GM08714 (cell line): ENCODE results near the gene SSR1.
"Not testable (repeated sequence)": the region's sequence is repeated elsewhere in the genome, so short reads cannot be mapped to it uniquely, and the experiment has no call there.

Experiments
- H3K4me3 ChIP-seq: fragments of 200-500 bp; sonication (Bioruptor generic); 2 replicates; pipeline ENCODE4 v1.5.1; 2014; ENCODE audit warnings: mild to moderate bottlenecking, low read length, inconsistent platforms
- ZNF274 ChIP-seq: IDR thresholded peaks from 2 replicates; pipeline ENCODE4 v1.6.1; 2012; ENCODE audit warnings: mild to moderate bottlenecking, low read depth, low read length

SSR1 gene

DNA sequence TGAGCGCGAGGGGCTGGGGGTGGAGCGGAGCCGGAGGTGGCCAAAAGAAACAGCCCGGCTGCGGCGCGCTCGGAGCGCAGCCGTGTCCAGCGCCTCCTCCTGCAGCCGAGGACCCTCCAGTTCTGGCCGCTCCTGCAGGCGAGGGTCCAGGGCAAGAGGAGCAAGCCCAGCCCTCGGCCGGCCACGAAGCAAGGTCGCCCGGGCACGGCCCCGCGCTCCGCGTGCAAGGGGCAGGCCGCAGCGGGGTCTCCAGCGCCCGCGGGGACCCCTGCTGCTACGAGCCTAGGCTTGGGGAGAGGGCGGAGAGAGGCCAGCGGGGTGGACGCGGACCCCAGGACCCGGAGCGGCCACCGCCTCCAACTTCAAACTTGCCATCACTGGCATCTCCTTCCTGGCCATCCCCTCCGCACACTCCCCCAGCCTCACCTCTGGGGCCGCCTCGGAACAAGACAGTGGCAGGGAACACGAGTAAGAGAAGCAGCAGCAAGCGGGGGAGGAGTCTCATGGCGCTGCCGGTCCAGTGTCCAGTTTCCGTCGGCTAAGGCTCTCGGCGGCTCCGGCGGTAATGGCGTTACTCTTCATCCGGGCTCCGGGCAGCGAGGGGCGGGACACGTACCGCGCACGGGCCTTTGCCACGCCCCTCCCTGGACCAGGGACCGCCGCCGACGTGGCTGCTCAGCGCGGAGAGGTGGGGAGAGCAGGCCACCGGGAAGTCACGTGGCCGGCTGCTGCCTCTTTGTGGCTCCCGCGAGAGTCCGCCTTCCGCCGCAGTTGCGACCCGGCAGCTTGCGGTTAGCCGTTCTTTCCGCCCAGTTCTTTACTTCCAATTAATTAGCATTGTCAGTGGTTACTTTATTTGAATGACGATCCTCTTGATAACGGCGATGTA is at the start of gene SSR1:
Gene SSR1, minus strand, starts transcription at position 584 of the 889 bp plus-strand sequence. Its CDS starts 79 bp downstream, at position 505.
- no peak for TF ChIP-seq ZNF274
- H3K4me3 ChIP-seq: peak within 1 kb of the TSS; percentile 99

GRCh38 chr6:7351916-7352315 is 38.9 kb upstream of the SSR1 start:
- H3K4me3 ChIP-seq: not testable (repeated sequence)

DNA sequence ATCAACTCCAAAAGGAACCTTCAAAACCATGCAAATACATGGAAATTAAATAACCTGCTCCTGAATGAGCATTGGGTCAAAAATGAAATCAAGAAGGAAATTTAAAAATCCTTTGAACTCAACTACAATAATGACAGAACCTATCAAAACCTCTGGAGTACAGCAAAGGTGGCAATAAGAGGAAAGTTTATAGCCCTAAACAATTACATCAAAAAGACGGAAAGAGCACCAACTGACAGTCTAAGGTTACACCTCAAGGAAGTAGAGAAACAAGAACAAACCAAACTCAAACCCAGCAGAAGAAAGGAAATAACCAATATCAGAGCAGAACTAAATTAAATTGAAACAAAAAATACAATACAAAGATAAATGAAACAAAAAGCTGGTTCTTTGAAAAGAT is 37.6 kb upstream of the SSR1 start:
- H3K4me3 ChIP-seq: not testable (repeated sequence)

- H3K4me3 ChIP-seq: not testable (repeated sequence)
Measured at GRCh38 chr6:7347551-7347997, 34.6 kb upstream of the SSR1 start.

DNA sequence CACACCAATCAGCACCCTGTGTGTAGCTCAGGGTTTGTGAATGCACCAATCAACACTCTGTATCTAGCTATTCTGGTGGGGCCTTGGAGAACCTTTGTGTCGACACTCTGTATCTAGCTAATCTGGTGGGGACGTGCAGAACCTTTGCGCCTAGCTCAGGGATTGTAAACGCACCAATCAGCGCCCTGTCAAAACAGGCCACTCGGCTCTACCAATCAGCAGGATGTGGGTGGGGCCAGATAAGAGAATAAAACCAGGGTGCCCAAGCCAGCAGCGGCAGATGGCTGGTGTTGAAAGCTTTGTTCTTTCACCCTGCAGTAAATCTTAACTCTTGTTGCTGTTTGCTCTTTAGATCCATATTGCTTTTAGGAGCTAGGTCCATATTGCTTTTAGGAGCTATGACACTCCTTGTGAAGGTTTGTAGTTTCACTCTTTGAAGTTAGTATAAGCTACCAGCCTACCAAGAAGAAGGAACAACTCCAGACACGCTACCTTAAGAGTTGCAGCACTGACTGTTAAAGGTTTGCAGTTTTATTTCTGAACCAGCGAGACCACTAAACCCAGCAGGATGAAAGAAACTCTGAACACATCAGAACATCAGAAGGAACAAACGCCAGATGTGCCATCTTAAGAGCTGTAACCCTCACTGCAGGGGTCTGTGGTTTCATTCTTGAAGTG is 31.9 kb upstream of the SSR1 start:
- not testable (repeated sequence) for H3K4me3 ChIP-seq

- no peak for TF ChIP-seq ZNF274
- H3K4me3 ChIP-seq: no peak overlapping the region
Measured at GRCh38 chr6:7343546-7344475, 30.8 kb upstream of the SSR1 start.

DNA sequence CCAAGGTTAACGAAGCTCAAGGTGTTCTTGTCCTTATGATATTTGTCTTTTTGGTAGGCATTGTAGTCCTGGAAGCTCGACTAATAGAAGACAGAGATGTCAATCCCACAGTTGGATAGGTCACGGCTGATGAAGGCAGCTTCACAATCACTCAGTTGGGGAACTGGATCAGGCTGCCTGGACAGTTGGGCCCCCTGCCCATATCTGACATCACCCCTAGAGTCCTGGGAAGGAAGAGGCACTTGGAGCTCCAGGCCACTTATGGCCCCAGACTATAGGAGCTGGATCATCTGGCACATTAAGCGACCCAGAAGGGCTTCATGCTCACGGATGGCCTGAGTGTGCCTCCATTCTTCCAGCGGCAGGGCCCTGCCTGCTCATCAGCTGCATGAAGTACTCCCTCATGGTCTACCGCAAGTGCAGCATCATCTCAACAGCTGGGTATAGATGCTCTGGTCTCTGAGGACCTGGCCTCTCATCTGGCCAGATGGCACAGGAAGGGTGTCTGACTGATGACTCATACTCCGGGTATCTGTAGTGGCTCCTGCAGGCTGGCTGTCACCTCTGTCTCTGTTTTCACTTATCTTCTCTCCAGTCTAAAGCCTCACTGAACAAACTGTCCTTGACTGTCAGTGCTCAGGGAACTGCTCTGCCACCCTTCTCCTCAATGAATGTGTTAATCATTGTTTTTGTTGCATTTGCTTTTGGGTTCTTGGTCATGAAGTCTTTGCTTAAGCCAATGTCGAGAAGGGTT is 29.2 kb upstream of the SSR1 start:
- TF ChIP-seq ZNF274: no peak

DNA sequence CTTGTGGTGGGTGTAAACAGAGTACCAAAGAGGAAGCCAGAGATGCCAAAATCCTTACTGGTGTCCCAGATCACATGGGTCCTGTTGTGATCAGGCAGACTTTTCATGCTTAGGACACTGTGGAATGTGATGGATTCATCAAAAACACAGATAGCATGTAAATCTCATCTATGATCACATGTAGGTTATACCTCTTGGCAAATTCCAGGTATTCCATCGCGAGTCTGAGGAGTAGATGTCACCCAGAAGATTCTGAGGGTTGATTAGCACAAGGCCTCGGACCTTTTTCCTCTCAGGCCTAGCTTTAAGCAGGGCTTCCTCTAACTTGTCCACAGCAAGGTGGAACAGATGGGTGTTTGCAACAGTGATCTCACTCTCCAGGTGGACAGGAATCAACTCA is 28.3 kb upstream of the SSR1 start:
- H3K4me3 ChIP-seq: no peak overlapping the region
- no peak for TF ChIP-seq ZNF274

More for the DNA sequence above, 29.2 kb upstream of the SSR1 start:
- no peak overlapping the region for H3K4me3 ChIP-seq

DNA sequence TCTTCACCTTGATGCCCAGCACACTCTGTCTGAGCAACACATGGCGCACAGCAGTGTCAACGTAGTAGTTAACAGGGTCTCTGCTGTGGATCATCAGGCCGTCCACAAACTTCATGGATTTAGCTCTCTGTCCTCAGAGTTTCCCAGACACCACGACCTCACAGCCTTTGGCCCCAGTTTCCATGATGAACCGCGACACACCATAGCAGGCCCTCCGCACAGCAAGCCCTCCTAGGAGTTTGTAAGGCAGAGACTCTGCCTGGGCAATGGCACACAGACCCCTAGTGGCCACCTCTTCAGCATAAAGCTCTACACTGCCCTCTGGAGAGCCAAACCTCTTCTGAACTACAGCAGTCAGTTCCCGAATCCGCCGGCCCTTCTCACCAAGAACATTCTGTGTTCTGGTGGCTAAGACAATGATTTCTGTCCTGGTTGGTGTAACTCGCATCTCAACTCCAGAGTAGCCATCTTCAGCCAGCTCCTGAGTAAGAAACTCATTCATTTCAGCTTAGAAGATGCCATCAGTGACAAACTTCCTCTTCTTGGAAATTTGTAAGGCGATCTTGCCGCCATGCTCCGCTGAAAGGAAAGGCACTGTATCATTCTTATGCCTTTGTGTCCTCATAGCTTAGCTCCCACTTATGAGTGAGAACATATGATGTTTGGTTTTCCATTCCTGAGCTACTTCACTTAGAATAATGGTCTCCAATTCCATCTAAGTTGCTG is 26.2 kb upstream of the SSR1 start:
- not testable (repeated sequence) for H3K4me3 ChIP-seq

DNA sequence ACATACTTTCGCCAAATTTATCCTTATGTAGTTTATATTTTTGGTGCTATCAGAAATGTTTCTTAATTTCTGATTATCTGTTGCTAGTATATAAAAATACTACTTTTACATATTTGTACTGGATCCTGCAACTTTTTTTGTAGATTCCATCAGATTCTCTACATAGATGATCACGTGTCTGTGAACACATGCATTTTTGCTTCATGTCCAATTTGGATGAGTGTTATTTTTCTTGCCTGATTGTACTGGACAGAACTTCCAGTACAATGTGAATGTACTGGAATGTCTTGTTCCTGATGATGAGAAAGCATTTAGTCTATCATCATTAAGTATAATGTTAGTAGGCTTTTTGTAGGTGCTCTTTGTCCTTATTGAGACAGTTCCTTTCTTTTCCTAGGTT is 25.0 kb upstream of the SSR1 start:
- H3K4me3 ChIP-seq: no peak overlapping the region
- TF ChIP-seq ZNF274: no peak

- H3K4me3 ChIP-seq: no peak overlapping the region
- TF ChIP-seq ZNF274: no peak
Measured at GRCh38 chr6:7335519-7335918, 22.5 kb upstream of the SSR1 start.

GRCh38 chr6:7334685-7335084 is 21.7 kb upstream of the SSR1 start:
- TF ChIP-seq ZNF274: no peak
- H3K4me3 ChIP-seq: no peak overlapping the region

- TF ChIP-seq ZNF274: no peak
- H3K4me3 ChIP-seq: no peak overlapping the region
Measured at GRCh38 chr6:7332090-7332745, 19.2 kb upstream of the SSR1 start.
